ENCODE data around the gene TTF1.

Gene TTF1

GRCh38 chr9:132426639-132427414, 20.2 kb upstream of the TTF1 start:
- Histone ChIP-seq H3K27me3 (ENCODE audit: insufficient read depth, low read length) (peaks cover 17% of the 10 kb centered on the region), H3K4me2 (ENCODE audit: low read length) (no peak overlapping the region), H3F3A (ENCODE audit: insufficient read depth, low read length) (no peaks in the 10 kb centered on the region)

GRCh38 chr9:132425675-132426062, 19.0 kb upstream of the TTF1 start:
- Histone ChIP-seq H3K4me1 (ENCODE audit: insufficient read depth, low read length, severe bottlenecking) (no peaks in the 10 kb centered on the region), H3K36me3 (ENCODE audit: insufficient read depth, low read length) (no peaks in the 10 kb centered on the region), H3K27me3 (ENCODE audit: insufficient read depth, low read length) (peaks cover 17% of the 10 kb centered on the region), H3K27ac (ENCODE audit: low read depth, low read length, poor library complexity, severe bottlenecking) (no peak overlapping the region), H3K9me3 (ENCODE audit: low read length) (no peaks in the 10 kb centered on the region), H4K20me1 (ENCODE audit: insufficient read depth, low read length) (no peaks in the 10 kb centered on the region), H2AFZ (ENCODE audit: low read length) (no peak overlapping the region), H3K9ac (ENCODE audit: low read length) (no peak overlapping the region), H3F3A (ENCODE audit: insufficient read depth, low read length) (no peaks in the 10 kb centered on the region), H3K79me2 (ENCODE audit: insufficient read depth, low read length) (no peaks in the 10 kb centered on the region), H3K9me2 (ENCODE audit: low read depth, low read length) (no peaks in the 10 kb centered on the region), H3K4me2 (ENCODE audit: low read length) (no peak overlapping the region), H3K4me3 (ENCODE audit: low read depth, low read length, poor library complexity, severe bottlenecking) (no peak overlapping the region)
- TF ChIP-seq EZH2 (IDR thresholded peaks at IDR 0.05; ENCODE audit: borderline replicate concordance, low read length) (no peak), CTCF (IDR thresholded peaks at IDR 0.05; ENCODE audit: low read length) (no peak)

More at GRCh38 chr9:132426639-132427414, 20.2 kb upstream of the TTF1 start:
- H3K79me2 ChIP-seq (ENCODE audit: insufficient read depth, low read length), result no peaks in the 10 kb centered on the region
- no peaks in the 10 kb centered on the region for H3K9me3 ChIP-seq (ENCODE audit: low read length)
- H4K20me1 ChIP-seq (ENCODE audit: insufficient read depth, low read length), result no peaks in the 10 kb centered on the region
- no peaks in the 10 kb centered on the region for H3K9me2 ChIP-seq (ENCODE audit: low read depth, low read length)
- no peaks in the 10 kb centered on the region for H3K4me1 ChIP-seq (ENCODE audit: insufficient read depth, low read length, severe bottlenecking)
- no peak for TF ChIP-seq EZH2 (IDR thresholded peaks at IDR 0.05; ENCODE audit: borderline replicate concordance, low read length)
- TF ChIP-seq CTCF (IDR thresholded peaks at IDR 0.05; ENCODE audit: low read length), result no peak
- no peak overlapping the region for H3K4me3 ChIP-seq (ENCODE audit: low read depth, low read length, poor library complexity, severe bottlenecking)
- H3K27ac ChIP-seq (ENCODE audit: low read depth, low read length, poor library complexity, severe bottlenecking), result no peak overlapping the region
- H3K36me3 ChIP-seq (ENCODE audit: insufficient read depth, low read length), result no peaks in the 10 kb centered on the region
- H2AFZ ChIP-seq (ENCODE audit: low read length), result no peak overlapping the region
- H3K9ac ChIP-seq (ENCODE audit: low read length), result no peak overlapping the region

- no peaks in the 10 kb centered on the region for H4K20me1 ChIP-seq (ENCODE audit: insufficient read depth, low read length)
- H3K9ac ChIP-seq (ENCODE audit: low read length), result no peak overlapping the region
- H3K9me2 ChIP-seq (ENCODE audit: low read depth, low read length), result no peaks in the 10 kb centered on the region
- H3K27ac ChIP-seq (ENCODE audit: low read depth, low read length, poor library complexity, severe bottlenecking), result no peak overlapping the region
- no peak overlapping the region for H3K4me2 ChIP-seq (ENCODE audit: low read length)
- peaks cover 17% of the 10 kb centered on the region for H3K27me3 ChIP-seq (ENCODE audit: insufficient read depth, low read length)
- no peak overlapping the region for H3K4me3 ChIP-seq (ENCODE audit: low read depth, low read length, poor library complexity, severe bottlenecking)
- H3F3A ChIP-seq (ENCODE audit: insufficient read depth, low read length), result no peaks in the 10 kb centered on the region
- H3K9me3 ChIP-seq (ENCODE audit: low read length), result no peaks in the 10 kb centered on the region
- TF ChIP-seq CTCF (IDR thresholded peaks at IDR 0.05; ENCODE audit: low read length), result no peak
- no peak for TF ChIP-seq EZH2 (IDR thresholded peaks at IDR 0.05; ENCODE audit: borderline replicate concordance, low read length)
- no peaks in the 10 kb centered on the region for H3K36me3 ChIP-seq (ENCODE audit: insufficient read depth, low read length)
- no peaks in the 10 kb centered on the region for H3K79me2 ChIP-seq (ENCODE audit: insufficient read depth, low read length)
- H3K4me1 ChIP-seq (ENCODE audit: insufficient read depth, low read length, severe bottlenecking), result no peaks in the 10 kb centered on the region
- H2AFZ ChIP-seq (ENCODE audit: low read length), result no peak overlapping the region
Observed at GRCh38 chr9:132424857-132425674, 18.4 kb upstream of the TTF1 start.

Measured in OCI-LY1 (cell line).